NCI-H1930 (cell line): Measurements from ENCODE around the gene DOLPP1.

Experiments used
- DNase-seq, 2 experiments: peaks; one replicate each; lab custom pipeline; 2025; lab: John Stamatoyannopoulos, UW

Gene DOLPP1

DNA sequence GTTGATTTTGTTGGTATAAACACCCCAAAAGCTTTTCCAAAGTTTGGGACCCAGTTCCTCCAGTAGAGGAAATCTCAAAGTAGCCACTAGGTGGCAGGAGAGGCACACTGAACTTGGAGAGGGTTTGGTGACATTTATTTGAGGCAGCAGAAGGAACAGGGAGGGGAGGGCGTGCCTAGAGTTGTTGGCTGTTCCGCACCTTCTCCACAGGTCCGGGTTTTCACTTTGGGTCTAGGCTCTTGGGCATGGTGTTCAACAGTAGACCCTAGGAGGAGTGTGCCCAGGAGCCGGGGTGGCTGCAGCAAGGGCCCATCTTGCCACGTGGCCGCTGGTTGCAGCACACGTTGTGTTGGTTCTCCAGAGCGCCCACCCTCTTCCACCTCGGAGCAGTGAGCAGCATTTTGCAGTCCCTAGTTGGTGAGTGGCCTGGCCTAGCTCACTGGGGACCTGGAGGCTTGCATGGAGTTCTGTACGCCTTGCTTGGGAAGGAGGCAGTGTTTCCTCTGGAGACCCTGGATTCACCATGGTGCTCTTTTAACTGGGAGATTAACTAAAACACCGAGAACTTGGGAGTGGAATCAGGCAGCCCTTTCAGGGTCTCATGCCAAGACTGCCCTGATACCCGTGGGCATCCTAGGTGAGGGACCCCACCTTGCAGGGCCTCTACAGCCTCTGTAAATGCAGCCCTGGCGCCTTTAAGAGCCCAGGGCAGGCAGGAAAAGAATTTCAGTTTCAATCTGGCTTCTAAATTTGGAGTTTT, 58.5 kb downstream of the DOLPP1 start:
- DNase-seq = peak; percentile 33 to 67

GRCh38 chr9:129139993-129140396, 59.1 kb downstream of the DOLPP1 start:
- peak; percentile 84 to 89 for DNase-seq
